Activated CD4-positive, alpha-beta T cell treated with anti-CD3 and anti-CD28 coated beads, Interleukin-2, amount 50 U/mL, for 1 hour (primary cell): Measurements from ENCODE around the gene C9orf50.
"Not testable (repeated sequence)": the region's sequence is repeated elsewhere in the genome, so short reads cannot be mapped to it uniquely, and the experiment has no call there.

ENCODE experiments used
- DNase-seq: peaks from one replicate; pipeline ENCODE4 v3.0.0-alpha.2; 2020

The C9orf50 gene

DNA sequence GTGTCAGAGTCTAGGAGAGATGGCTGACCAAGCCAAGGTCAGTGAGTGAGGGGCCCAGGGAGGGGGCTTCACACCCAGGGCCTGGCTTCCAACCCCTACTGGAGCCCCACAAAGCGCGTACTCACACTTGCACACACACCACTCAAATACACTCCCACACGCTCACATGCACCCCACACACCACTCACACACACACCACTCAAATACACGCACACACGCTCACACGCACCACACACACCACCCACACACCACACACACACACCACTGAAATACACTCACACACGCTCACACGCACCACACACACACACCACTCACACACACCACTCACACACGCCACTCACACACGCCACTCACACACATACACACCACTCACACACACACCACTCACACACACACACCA lies 26.7 kb upstream of the C9orf50 start:
- no peak for DNase-seq

DNA sequence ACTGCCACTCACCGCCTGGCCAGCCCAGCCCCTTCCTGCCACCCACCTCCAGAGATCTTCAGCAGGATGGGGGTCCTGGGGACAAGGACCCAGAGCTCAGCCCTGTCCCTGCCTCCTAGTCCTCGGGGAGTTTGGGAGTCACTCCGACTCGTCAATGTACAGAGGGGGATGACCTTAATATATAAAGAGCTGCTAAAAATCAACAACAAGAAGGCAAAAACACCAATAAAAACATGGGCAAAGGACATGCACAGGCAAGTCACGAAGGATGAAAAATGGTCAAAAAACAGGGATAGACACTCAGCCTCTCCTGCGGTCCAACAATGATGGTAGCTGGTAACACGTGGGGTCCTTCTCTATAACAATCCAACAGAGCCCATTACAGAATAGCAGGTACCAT lies 25.8 kb upstream of the C9orf50 start:
- DNase-seq = no peak

DNA sequence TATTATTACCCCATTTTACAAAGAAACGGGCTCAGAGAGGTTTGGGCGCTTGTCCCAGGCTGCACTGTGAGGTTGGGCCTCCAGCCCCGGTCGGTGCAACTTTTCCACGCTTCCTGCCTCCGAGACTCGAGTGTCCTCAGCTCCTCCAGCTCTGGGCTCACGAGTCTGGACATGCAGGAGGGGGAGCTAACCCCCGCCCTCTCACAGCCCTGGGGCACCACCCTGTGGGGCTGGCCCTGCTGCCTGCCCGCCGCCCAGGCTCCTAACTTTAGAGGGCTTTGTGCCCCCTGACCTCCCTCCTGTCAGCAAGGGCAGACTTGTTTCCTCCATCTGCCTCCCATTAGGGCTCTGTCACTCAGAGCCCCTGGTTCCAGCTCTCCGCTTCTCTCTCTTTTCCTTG lies 25.4 kb upstream of the C9orf50 start:
- DNase-seq = no peak

DNA sequence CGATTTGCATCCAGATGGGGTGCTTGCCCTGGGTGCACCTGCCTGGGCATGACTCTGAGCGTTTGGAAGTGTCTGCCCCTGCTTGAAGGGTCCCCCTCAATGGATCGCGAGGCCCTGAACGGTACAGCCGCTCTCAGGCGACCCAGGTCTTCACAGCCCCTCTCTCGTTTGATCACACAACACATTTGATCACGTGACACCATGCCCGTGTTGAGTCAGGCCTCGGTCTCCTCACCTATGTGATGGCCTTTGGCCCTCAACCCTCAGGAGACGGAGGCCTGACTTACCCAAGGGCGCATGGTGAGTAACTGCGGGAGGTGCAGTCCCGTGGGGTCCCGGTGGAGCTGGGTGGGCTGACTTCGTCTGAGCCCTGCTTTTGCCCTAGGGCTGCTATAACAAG lies 24.0 kb upstream of the C9orf50 start:
- DNase-seq = no peak

DNA sequence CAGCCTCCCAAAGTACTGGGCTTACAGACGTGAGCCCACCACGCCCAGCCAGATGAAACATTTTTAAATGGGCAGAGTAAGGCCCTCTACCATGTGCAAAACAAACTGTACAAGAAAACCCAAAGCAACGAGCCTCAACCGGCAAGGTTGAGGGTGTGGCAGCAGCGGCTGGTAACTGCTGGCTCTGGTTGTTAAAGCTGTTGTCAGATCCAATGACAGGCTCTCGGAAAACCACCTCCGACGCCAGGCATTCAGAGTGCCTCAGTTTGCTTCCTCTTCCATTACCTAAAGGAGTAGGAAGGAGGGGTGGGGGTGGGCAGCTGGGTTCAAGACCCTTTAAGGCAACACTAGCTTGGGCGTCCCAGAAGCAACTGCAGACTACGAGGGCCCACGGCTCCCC lies 23.5 kb upstream of the C9orf50 start:
- no peak for DNase-seq

DNA sequence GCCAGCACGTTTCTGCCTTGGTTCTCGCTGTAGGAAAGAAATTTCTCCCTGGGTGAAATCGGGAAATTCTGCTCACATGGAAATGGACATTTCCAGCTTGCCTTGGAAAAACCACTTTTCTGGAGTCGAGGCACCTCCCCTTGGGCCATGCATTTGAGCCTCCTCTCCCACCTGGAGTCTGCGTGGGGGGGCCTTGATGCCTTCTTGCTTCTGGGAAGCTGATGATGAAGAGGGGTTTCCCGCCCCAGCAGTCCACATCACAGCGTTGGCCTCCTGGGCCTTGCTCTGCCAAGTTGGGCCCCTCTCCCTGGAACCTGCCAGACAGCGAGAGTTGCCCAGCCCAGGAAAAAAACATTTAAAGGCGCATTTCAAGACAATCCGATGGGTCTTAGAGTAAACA lies 22.8 kb upstream of the C9orf50 start:
- DNase-seq = no peak

DNA sequence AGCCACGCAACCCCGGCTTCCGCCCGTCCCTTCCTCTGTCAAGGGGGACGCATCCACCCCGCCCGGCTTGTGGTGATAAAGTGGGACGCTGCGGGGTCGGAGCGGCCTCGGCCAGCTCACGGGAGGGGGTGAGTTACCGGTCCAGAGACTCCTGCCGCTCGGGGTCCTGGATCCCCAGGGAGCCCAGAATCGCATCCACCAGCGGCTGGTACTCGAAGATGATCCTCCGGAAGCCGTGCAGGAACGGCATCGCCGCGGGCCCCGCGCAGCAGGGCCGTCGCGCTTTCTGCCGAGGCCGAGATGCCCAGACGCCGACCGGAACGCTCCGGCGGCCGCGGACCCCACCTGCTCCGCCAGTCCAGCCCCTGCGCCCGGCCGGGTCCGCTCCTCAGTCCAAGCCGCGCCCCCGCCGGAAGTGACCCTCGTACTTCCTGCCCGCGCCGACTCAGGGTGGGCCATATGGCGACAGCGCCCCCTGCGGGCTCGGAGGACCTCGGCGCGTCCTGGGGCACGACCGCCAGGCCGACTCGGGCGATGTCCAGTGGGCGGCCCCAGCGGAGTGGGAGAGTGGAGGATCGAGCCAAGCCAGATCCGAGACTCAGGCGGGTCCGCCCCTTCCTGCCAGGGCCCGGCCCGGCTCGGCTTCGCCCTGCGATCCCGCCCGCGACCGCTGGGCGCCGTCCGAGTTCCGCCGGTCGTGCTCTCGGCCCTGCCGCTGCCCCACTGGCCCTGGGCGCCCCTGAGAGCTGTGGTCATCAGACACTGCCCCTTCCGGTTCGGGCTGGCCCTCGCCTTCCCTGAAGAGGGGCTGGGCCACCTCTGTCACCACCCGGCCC lies 21.1 kb upstream of the C9orf50 start, which contains the start of gene ASB6:
TSS of gene ASB6 (minus strand) at position 402 of the 836 bp plus-strand sequence. CDS start at position 250, 152 bp downstream.
- peak; percentile 87 for DNase-seq

DNA sequence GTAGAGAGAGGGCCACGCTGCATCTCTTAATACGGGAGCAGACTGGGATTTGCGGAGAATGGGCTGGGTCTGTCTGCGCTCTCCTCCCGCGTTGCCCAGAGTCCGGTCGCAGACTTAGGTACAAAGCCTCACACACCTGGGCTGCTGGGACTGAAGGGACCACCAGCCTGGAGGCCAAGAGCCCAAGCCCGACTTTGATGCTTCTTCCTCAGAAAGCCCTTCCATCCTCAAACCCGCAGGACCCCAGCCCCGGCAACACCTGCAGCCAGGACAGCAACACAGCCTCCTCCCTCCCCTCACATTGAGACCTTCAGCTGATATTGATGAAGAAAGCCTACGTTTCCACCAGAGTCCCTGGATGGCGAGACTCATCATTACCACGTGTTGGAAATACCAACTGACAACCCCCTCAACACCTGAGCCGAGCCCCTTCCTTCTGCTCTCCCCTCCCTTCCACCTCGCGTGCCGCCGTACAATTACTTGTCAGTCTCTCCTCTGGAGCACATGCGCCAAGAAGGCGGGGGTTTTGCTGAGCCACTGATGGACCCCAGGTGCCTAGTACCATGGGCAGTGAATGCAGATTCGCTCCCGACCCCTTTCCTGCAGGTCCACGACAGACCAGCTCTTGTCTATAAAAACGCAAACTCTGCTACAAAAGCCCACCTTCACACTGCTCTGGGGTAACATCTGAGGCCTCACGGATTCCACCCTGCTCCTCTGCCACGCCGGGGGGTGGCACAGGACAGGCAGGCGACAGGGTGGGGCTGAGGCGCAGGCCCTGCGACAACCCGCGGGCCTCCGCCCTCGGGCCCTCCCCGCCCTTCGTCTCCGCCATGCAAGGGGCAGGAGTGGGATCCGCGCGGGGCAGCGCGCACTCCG lies 20.2 kb upstream of the C9orf50 start:
- no peak for DNase-seq

DNA sequence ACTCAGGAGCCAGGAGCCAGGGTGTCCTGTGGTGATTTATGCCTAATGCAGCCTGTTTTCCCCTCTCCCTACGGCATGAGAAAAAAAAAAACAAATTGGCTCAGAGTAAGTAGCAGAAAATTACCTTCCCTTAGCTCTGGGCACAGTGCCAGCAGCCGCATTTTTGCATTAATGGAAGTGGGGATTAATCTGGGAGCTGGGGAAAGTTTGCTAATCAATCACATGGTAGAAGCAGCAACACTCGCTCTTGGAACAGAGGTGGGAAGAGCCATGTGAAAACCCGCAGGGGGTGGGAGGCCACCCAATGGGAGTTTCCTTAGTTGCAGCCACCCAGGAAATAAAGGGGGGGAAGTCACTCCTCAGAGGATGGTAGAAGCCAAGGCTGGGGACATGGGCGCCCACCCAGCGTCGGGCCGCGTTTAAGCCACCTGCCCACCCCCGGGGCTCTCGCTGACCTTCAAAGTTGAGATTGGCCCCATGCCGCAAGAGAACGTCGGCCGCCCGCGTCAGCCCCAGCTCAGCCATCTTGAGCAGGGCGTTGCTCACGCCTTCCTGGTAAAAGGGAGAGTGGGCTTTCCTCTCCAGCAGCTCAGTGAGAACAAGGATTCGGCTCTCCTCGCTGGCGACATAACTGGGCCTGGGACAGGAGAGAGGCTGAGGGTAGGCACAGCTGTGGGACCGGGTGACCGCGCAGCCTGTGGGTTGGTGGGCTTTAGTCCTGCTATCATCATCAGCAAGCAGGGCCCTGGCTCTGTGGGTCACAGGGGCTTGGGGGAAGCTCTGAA lies 19.4 kb upstream of the C9orf50 start:
- DNase-seq = no peak

DNA sequence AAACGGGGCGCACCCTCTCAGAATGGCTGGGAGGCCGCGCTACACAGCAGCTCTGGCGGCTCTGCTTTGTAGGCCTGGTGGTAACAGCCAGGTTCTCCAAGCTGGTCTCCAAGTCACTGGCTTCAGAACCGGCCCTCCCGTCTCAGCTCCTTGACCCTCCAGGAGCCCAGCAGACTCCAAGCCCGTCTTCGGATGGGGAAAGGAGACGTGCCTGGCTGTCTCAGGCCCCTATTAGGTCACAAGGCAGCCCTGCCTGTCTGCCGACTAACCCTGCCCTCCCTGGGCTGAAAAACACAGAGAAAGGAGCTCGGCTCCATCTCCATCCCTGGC lies 18.8 kb upstream of the C9orf50 start:
- no peak for DNase-seq

DNA sequence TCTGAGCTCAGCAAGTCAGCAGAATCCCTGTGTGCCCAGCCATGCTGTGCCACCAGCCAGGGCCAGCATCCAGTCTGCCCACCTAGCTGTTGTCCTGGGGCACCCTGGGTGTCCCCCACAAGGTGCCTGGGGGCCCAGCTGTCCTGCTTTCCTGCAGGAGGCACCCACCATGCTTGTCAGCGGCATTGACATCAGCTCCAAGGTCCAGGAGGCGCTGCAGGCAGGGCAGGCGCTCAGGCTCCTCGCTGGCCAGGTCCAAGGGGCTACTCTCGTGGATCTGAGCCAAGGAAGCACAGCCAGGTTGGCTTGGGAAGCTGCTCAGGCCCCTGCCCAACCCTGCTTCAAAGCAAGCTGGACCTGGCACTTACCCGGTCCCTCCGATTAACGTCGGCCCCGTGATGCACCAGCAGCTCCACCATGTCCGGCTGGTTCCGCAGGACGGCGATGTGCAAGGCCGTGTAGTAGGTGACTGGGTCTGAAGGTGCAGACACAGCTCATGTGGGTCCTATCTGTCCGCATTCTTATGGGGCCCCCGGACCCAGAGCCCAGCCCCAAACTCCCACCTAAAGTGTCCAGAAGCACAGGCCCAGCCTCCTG lies 18.2 kb upstream of the C9orf50 start:
- DNase-seq = no peak

DNA sequence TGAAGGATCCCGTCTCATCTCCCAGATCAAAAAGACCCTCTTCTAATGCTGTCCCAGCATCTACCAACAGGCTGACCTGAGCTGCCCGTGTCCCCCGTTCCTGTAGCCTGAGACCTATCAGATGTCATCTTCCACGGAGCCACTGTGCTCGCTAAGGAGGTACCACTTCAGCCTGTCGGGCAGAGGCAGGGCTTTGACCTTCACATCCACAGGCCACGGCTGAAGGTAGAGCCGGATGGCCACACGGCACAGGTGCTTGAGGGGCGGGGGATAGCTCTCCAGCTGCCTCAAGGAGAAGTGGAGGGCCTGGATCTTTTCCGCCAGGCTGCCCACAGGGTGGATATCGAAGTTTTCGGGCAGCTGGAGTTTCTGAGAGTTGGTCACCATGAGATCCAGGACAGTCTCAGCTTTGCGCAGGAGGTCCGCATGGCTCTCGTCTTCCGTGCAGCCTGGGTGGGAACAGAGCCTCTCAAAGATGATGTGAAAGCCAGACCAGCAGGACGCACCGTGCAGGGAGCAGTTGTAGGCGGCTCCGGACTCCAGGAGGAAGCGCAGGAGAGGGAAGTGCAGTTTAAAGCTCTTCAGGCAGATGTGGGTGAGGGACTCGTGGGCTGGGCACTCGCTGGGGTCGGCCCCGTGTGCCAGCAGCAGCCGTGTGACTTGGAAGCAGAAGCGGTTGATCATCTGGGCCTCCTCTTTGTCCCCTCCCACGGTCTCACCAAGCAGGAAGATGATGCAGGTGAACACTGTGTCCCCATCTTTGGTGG lies 17.0 kb upstream of the C9orf50 start:
- no peak for DNase-seq

DNA sequence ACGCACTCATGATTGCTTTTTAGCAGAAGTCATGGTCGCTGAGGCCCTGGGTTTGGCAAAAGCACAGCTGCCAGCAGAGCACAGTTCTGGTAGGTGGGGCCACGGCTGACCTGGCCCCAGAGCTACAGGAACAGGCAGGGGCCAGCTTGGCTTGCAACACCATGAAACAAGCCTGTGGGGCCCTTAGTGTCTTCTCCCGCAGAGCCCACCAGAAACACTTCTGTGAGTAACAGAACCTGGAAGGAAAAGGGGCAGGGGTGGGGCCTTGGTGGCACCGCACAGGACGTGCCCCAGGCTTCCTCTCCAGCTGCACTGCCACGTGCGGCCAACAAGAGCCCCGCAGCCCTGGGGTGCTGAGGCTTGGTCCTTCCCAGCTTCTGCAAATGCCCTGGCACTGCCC lies 16.2 kb upstream of the C9orf50 start:
- no peak for DNase-seq

DNA sequence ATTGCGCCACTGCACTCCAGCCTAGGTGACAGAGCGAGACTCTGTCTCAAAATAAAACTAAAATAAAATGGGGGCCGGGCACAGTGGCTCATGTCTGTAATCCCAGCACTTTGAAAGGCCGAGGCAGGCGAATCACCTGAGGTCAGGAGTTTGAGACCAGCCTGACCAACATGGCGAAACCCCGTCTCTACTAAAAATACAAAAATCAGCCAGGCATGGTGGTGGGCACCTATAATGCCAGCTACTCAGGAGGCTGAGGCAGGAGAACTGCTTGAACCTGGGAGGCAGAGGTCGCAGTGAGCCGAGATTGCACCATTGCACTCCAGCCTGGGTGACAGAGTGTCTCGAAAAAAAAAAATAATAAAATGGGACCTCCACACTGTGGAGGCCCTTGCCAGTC lies 15.4 kb upstream of the C9orf50 start:
- DNase-seq = not testable (repeated sequence)

DNA sequence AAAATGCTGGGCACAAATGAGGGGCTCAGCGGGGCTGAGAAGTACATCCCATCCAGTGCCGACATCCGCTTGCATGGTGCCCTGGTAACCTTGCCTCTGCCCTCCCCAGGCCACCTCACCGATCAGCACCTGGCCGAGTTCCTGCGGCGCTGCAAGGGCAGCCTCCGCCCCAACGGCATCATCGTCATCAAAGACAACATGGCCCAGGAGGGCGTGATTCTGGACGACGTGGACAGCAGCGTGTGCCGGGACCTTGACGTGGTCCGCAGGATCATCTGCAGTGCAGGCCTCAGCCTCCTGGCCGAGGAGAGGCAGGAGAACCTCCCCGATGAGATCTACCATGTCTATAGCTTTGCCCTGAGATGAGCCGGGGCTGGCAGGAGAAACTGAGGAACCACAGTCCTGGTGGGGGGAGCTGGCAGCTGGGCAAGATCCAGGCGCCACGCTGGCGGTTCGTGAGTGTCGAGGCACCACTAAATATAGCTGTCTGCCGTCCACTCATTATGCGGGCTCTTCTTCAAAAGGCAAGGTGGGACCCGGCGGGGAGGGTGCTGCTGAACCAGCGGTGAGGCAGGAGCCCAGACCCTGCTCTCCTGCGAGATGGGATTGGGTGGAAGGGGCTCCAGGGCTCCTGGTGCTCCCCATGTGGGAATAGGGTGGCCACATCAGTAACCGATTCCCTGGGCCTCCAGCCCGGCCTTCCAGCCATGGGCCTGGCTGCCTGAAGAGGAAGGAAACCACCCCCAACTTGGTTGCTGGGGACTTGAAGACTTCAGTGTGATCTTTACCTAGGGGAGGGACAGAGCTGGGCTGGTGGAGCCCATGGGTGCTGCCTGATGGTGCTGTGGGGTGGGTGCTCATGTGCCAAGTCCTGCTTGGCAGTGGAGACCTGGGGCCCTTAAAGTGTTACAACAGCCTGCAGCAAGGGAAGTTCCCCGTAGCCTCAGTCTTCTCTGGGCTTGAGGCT lies 14.5 kb upstream of the C9orf50 start:
- no peak for DNase-seq

DNA sequence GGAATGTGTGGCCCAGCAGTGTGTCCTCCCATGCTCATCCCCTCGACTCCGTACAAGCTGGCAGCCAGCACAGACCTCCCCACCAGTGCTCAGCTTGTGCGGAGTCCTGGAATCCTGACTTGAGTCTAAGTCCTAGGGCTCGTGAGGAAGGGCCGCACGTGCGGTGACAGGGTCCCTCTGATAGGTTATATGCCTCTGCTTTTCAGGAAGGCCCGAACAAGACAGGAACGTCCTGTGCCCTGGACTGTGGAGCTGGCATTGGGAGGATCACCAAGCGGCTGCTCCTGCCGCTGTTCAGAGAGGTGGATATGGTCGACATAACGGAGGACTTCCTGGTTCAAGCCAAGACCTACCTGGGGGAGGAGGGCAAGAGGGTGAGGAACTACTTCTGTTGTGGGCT lies 12.9 kb upstream of the C9orf50 start:
- no peak for DNase-seq

DNA sequence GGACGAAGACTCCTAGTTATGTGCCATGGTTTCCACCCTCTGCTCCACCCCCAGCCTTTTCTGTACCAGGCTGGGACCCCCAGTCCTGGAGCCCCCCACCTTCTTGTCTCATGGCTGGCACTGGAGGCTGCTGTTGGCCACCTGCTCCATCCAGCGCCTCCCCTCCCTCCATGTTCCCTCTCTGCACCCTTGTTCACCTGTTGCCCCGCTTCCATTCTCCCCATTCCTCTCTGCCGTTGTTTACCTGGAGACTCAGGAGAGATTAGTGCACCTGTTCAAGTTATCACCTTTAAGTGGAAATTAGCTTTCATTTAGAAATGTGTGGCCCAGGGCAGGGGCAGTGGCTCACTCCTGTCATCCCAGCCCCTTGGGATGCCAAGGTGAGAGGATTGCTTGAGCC lies 12.3 kb upstream of the C9orf50 start:
- no peak for DNase-seq

DNA sequence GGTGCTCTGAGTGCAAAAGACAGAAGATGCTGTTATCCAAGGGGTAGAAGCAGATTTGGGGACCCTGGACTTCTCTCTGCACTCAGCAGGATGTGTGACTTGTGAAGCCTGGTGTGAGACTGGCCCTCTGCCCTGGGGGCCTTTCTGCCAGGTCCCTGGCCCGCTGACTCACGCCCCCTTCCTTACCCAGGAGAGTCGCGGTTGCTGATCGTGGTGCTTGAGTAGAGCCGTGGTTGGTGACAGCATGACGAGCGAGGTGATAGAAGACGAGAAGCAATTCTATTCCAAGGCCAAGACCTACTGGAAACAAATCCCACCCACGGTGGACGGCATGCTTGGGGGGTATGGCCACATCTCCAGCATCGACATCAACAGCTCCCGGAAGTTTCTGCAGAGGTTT lies 11.6 kb upstream of the C9orf50 start:
- DNase-seq = no peak

DNA sequence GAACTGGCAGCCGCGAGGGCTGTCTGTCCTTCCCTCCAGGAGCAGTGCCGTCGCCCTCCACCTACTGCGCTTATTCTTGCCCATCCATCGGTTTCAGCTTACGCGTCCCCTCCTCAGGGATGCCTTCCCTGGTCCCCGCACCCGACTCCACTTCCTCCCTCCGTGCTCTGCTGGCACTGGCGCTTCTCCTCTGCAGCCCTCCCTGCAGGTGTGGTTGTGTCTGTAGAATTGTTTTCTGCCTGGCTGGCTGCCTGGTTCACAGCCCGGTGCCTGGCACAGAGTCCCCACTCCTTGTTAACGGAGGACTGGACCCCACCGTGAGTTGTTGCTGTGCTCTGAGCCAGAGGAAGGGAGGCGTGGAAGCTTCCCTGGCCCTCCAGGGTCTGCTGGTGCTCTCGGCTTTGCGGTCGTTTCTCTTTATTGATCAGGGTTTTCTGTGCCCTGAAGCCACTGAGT lies 10.8 kb upstream of the C9orf50 start:
- no peak for DNase-seq

DNA sequence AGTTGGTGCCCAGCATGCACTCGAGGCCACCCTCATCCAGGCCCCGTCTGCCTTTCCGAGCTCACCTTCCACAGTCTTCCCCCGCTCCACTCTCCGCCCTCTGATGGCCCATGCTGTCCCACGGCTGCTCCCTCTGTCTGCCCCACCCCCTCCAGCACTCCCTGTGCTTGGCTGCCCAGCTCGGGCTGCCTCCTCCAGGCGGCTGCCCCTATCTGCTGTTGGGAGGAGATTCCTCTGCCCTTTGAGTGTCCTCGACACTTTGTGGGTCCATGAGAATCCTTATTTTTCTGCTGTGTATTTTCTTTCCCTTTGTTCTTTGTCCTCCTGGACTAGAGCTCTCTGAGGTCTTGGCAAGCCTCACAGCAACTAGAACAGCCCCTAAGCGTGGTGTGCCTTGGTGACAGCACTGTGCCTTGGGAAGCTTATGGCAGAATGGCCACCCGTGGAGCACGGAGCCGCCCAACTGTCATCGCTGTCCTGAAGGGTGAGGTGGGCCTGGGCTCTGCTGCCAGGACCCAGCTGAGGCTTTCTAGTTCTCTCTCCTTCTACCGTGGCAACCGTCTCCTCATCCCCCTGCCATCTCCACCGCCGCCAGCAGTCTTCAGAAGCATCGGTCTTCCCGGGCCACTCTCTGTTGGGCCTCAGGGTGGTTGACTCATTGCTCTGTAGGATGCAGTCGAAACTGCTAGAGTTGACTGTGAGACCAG lies 10.2 kb upstream of the C9orf50 start:
- DNase-seq = no peak
